GM12873 (cell line): ENCODE results near the gene TSPAN15.

Source experiments
- TF ChIP-seq, protein P1 (sequence below): IDR thresholded peaks from 2 replicates; pipeline ENCODE4 v1.5.1; 2012; ENCODE audit warnings: low read depth, mild to moderate bottlenecking, moderate library complexity, low read length, control low read depth; ENCODE audit not compliant: insufficient read depth; ENCODE audit errors: missing control alignments

The TSPAN15 gene

GRCh38 chr10:69505636-69506318 lies 54.5 kb downstream of the TSPAN15 start:
- TF ChIP-seq, protein P1, sequence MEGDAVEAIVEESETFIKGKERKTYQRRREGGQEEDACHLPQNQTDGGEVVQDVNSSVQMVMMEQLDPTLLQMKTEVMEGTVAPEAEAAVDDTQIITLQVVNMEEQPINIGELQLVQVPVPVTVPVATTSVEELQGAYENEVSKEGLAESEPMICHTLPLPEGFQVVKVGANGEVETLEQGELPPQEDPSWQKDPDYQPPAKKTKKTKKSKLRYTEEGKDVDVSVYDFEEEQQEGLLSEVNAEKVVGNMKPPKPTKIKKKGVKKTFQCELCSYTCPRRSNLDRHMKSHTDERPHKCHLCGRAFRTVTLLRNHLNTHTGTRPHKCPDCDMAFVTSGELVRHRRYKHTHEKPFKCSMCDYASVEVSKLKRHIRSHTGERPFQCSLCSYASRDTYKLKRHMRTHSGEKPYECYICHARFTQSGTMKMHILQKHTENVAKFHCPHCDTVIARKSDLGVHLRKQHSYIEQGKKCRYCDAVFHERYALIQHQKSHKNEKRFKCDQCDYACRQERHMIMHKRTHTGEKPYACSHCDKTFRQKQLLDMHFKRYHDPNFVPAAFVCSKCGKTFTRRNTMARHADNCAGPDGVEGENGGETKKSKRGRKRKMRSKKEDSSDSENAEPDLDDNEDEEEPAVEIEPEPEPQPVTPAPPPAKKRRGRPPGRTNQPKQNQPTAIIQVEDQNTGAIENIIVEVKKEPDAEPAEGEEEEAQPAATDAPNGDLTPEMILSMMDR, result no peak

DNA sequence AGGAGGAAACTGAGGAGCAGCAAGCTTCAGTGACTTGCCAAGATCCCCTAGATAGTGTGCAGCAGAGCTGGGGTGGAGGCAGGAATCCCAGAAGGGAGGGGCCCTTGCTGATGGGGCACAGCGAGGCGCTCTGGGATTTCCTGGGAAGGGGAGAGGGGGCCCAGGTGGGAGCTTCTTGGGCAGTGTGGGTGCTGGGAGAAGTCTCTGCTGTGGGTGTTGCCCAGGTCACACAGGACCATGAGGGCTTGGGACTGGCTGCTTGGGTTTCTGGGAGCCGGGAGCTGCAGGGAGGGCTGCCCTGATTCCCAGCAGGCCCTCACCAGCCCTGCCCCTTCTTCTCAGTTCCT lies 55.2 kb downstream of the TSPAN15 start:
- TF ChIP-seq, protein P1, result no peak

- TF ChIP-seq, protein P1, result no peak
Measured at GRCh38 chr10:69506834-69507713, 55.8 kb downstream of the TSPAN15 start.

DNA sequence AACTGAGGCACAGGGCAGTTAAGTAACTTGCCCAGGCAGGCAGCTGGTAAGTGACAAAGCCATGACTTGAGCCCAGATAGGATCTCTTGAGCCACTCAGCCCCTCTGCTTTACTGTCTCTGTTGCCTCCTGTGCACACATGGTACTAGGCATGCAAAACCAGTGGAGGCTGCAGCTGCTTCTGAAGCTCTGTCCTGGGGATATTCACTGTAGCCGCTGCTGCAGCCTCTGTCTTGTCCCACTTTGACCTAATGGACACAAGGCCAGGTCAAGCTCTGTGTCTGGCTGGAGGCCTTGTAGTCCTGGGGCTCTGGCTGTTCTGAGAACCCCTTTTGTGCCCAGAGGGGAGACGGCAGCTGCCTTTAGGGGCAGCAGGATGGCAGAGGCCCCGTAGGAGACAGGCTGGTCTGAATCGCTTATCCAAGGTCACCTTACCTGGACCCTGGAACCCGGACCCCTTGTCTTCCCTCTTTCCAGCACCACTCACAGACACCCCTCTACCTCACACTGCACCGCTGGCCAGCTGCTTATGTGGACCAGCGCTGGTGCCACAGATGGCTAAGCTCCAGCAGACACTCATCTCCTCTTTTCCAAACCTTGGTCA lies 57.6 kb downstream of the TSPAN15 start:
- TF ChIP-seq, protein P1, result no peak

- TF ChIP-seq, protein P1, result no peak
Measured at GRCh38 chr10:69512901-69513300, 61.6 kb downstream of the TSPAN15 start.

DNA sequence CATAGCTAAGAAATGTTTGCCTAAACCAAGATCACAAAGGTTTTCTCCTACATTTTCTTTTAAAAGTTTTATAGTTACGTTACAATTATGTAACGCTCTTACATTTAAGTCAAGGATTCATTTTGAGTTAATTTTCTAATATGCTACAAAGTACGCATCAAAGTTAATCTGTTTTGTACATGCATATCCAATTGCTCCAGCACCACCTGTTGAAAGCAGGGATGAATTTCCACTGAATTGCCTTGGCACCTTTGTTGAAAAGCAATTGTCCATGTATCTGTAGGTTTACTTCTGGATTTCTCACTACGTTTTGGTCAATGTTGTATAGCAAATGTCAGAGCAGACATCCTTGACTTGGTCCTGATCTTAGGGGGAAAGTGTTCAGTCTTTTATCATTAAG lies 62.4 kb downstream of the TSPAN15 start:
- TF ChIP-seq, protein P1, result no peak

GRCh38 chr10:69515699-69516259 lies 64.5 kb downstream of the TSPAN15 start:
- TF ChIP-seq, protein P1, result peak; percentile 97
